Breast epithelium (tissue), 4 donors: ENCODE results near the gene CA9. TPM values are rescaled to one million over a fixed set of nuclear protein-coding genes. Genes with fewer than 3 reads are reported as not detected.
"Not testable (repeated sequence)": the region's sequence is repeated elsewhere in the genome, so short reads cannot be mapped to it uniquely, and the experiment has no call there.

Source experiments
- DNase-seq, 2 donors: peaks; one replicate each; pipeline ENCODE4 v3.0.0-alpha.2; 2019; ENCODE audit warnings: low spot score in 2 of 2
- H3K27ac ChIP-seq, 2 donors: fragments of 200-600 bp; sonication (generic) in 1 of 2; one replicate each; pipeline ENCODE4 v1.5.1; 2016 to 2019; ENCODE audit warnings: mild to moderate bottlenecking in 1 of 2
- H3K27me3 ChIP-seq, 2 donors: fragments of 200-600 bp; sonication (generic) in 1 of 2; one replicate each; pipeline versions ENCODE4 v1.5.1 to v1.6.0; 2017 to 2019; ENCODE audit warnings: control low read depth in 1 of 2, mild to moderate bottlenecking in 1 of 2
- H3K36me3 ChIP-seq: fragments of 200-600 bp; one replicate; pipeline ENCODE4 v1.5.1; 2019
- H3K4me1 ChIP-seq, 2 donors: fragments of 200-600 bp; sonication (generic); one replicate each; pipeline ENCODE4 v1.5.1; 2016 to 2019; ENCODE audit warnings: control low read depth in 1 of 2
- H3K4me3 ChIP-seq, 3 donors: fragments of 200-600 bp; sonication (generic); 1 replicate in 2 of 3; 2 replicates in 1 of 3; pipeline ENCODE4 v1.5.1; 2016 to 2019; ENCODE audit warnings: mild to moderate bottlenecking in 3 of 3, moderate library complexity in 2 of 3
- H3K9me3 ChIP-seq, 2 donors: fragments of 200-600 bp; sonication (generic) in 1 of 2; one replicate each; pipeline ENCODE4 v1.5.1; 2016 to 2019; ENCODE audit warnings: control low read depth in 1 of 2
- CTCF ChIP-seq, 3 donors: fragments of 450-650 bp; IDR thresholded peaks; one replicate each; pipeline ENCODE4 v1.5.1; 2016 to 2017; ENCODE audit warnings: antibody characterized with exemption in 3 of 3, mild to moderate bottlenecking in 3 of 3, moderate library complexity in 3 of 3
- POLR2A ChIP-seq: fragments of 450-650 bp; IDR thresholded peaks from one replicate; pipeline ENCODE4 v1.6.1; 2016; ENCODE audit warnings: antibody characterized with exemption, mild to moderate bottlenecking, moderate library complexity
- POLR2AphosphoS5 ChIP-seq, 3 donors: sonication (generic); formaldehyde crosslinking; IDR thresholded peaks; one replicate each; pipeline ENCODE4 v1.6.1; 2017; ENCODE audit warnings: antibody characterized with exemption in 3 of 3
- intact Hi-C: fragments of 100-400 bp; cut with DNase I; formaldehyde crosslinking; loops from one replicate; pipeline ENCODE4 v1.15.1; 2023; ENCODE audit warnings: low total_unique reads
- total RNA-seq, 3 donors: library from RNA; depleted of rRNA; stranded (reverse); fragments of >200 nt; gene quantifications; one replicate each; pipeline ENCODE4 v1.1.0, GENCODE V29; 2016

CA9 gene
- total RNA-seq, 3 donors from 2014 or later = 0.16 to 5.0 TPM; not detected in 1

- H3K4me1 ChIP-seq = no peaks in the 10 kb centered on the region
- no peaks in the 10 kb centered on the region for H3K9me3 ChIP-seq
- H3K27me3 ChIP-seq = no peaks in the 10 kb centered on the region
- intact Hi-C loops = no loop called here
- DNase-seq = no peak
- H3K27ac ChIP-seq = no peak overlapping the region
- H3K4me3 ChIP-seq = no peak overlapping the region
- no peaks in the 10 kb centered on the region for H3K36me3 ChIP-seq
- TF ChIP-seq POLR2AphosphoS5 (IDR thresholded peaks at IDR 0.05) (no peak), POLR2A (no peak), CTCF (IDR thresholded peaks at IDR 0.05) (no peak)
Measured at GRCh38 chr9:35636135-35636876, 37.4 kb upstream of the CA9 start.

- H3K27ac ChIP-seq, H3K27me3 ChIP-seq, H3K9me3 ChIP-seq, intact Hi-C loops, H3K4me1 ChIP-seq, H3K4me3 ChIP-seq, DNase-seq, H3K36me3 ChIP-seq: not testable (repeated sequence)
Measured at GRCh38 chr9:35636877-35637246, 36.9 kb upstream of the CA9 start.

GRCh38 chr9:35637427-35637955, 36.2 kb upstream of the CA9 start:
- not testable (repeated sequence) for DNase-seq

GRCh38 chr9:35638751-35639150, 35.0 kb upstream of the CA9 start:
- H3K36me3 ChIP-seq, H3K9me3 ChIP-seq, H3K4me3 ChIP-seq, intact Hi-C loops, H3K27me3 ChIP-seq, H3K4me1 ChIP-seq, DNase-seq, H3K27ac ChIP-seq: not testable (repeated sequence)

More at GRCh38 chr9:35637427-35637955, 36.2 kb upstream of the CA9 start:
- intact Hi-C loops, H3K4me1 ChIP-seq, H3K27me3 ChIP-seq, H3K9me3 ChIP-seq, H3K27ac ChIP-seq, H3K4me3 ChIP-seq, H3K36me3 ChIP-seq: not testable (repeated sequence)

- not testable (repeated sequence) for H3K27me3 ChIP-seq, H3K27ac ChIP-seq
Measured at GRCh38 chr9:35639225-35639624, 34.5 kb upstream of the CA9 start.

GRCh38 chr9:35639631-35640030, 34.1 kb upstream of the CA9 start:
- no peaks in the 10 kb centered on the region for H3K9me3 ChIP-seq
- no peak overlapping the region for H3K4me3 ChIP-seq
- no peaks in the 10 kb centered on the region for H3K36me3 ChIP-seq
- TF ChIP-seq POLR2AphosphoS5 (IDR thresholded peaks at IDR 0.05) (no peak), POLR2A (no peak), CTCF (IDR thresholded peaks at IDR 0.05) (no peak)
- H3K27me3 ChIP-seq = no peaks in the 10 kb centered on the region
- no peak overlapping the region for H3K27ac ChIP-seq
- no peak for DNase-seq
- intact Hi-C loops = no loop called here
- H3K4me1 ChIP-seq = no peaks in the 10 kb centered on the region

More at GRCh38 chr9:35639225-35639624, 34.5 kb upstream of the CA9 start:
- H3K36me3 ChIP-seq, H3K4me3 ChIP-seq, H3K4me1 ChIP-seq, H3K9me3 ChIP-seq, intact Hi-C loops, DNase-seq: not testable (repeated sequence)

- intact Hi-C loops, DNase-seq: not testable (repeated sequence)
Measured at GRCh38 chr9:35640431-35640830, 33.3 kb upstream of the CA9 start.

GRCh38 chr9:35641478-35641877, 32.2 kb upstream of the CA9 start:
- H3K36me3 ChIP-seq, H3K9me3 ChIP-seq, DNase-seq, H3K4me1 ChIP-seq, intact Hi-C loops, H3K27me3 ChIP-seq, H3K4me3 ChIP-seq, H3K27ac ChIP-seq: not testable (repeated sequence)

More at GRCh38 chr9:35640431-35640830, 33.3 kb upstream of the CA9 start:
- H3K36me3 ChIP-seq, H3K4me1 ChIP-seq, H3K27me3 ChIP-seq, H3K9me3 ChIP-seq, H3K4me3 ChIP-seq, H3K27ac ChIP-seq: not testable (repeated sequence)
